Measurements from ENCODE around the gene MAP3K13.
A peak's percentile ranks its signal among the peaks of the same experiment; 100 is the strongest.
"Not testable (repeated sequence)": the region's sequence is repeated elsewhere in the genome, so short reads cannot be mapped to it uniquely, and the experiment has no call there.

Gene MAP3K13

DNA sequence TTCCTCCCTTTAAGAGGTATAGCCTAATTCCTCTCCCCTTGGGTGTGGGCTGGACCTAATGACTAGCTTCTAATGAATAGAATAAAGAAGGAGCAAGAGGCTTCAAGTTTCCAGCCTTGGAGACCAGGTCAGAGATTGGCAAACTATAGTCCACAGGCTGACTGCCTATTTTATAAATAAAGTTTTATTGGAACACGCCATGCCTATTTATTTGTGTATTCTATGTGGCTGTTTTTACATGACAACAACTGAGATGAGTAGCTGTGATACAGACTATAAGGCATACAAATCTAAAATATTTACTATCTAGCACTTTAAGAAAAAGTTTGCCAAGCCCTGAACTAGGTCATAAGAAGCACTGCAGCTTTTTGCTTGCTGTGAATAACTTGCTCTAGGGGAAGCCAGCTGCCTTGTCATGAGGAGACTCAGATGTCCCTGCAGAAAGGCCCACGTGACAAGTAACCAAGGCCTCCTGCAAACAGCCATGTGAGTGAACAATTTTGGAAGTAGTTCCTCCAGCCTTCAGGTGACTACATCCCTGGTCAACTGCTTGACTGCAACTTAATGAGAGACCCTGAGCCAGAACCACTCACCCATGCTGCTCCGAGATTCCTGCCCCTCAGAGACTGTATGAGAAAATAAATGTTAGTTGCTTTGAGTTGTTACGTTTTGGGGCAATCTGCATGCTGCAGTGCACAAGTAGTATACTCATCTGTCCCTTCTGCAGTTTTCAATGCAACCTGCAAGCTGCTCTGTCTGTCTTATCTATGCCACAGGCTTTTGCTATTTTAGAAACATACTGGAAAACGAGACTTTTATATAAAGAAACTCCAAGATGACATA is 21.1 kb upstream of the MAP3K13 start:
- no peak for DNase-seq

DNA sequence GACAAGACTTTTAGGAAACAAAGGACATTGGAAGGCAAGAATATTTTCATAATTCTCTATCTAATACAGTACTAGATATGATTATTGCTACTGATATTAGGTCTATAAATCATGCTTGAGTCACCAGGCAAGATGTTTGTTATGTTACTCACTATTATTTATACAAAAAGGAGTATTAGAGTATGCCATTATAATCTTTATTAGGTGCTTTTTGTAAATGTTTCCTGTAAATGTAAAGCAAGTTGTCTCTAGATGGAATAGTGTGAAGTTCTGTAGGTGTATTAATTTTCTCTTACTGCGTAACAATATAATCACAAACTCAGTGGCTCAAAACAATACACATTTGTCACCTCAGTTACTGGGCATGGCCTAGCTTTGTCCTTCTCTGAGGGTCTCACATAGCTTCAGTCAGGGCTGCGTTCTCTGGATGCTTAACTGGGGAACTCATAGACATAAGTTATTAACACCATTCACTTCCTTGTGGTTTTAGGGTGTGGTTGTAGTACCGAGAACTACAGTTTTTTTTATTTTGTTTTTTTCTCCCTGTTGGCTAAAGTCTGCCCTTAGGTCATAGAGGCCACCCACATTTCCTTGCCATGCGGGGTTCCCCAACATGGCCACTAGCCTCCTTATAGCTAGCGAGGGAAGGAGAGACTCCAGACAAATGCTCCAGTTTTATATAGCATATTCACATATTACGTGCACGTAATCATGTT is 20.3 kb upstream of the MAP3K13 start:
- no peak for DNase-seq

- no peak for DNase-seq
Measured at GRCh38 chr3:185347399-185347798, 15.5 kb upstream of the MAP3K13 start.

DNA sequence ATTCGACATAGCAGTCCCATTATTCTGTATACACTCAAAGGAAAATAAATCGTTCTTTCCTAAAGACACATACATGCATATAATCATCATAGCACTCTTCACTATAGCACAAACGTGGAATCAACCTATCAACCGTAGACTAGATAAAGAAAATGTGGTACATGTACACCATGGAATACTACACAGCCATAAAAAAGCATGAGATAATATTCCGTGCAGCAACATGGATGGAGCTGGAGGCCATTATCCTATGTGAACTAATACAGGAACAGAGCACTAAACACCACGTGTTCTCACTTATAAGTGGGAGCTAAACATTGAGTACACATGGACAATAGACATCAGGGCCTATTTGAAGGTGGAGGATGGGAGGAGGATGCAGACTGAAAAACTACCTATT is 12.1 kb upstream of the MAP3K13 start:
- no peak for DNase-seq

- DNase-seq: no peak
Measured at GRCh38 chr3:185351396-185351795, 11.5 kb upstream of the MAP3K13 start.

DNA sequence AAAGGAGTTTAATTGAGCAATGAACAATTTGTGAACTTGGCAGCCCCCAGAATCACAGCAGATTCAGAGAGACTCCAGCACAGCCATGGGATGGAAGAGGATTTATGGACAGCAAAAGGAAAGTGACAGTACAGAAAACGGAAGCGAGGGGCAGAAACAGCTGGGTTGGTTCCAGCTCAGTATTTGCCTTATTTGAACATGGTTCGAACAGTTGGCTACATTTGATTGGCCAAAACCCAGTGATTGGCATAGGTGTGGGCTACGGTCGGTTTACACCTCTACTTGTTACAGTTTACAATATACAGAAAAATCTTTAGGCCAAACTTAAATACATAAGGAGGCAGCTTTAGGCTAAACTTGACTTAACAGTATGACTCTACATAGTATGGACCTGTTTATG is 9.7 kb upstream of the MAP3K13 start:
- DNase-seq: no peak

GRCh38 chr3:185353823-185354614 is 8.9 kb upstream of the MAP3K13 start:
- DNase-seq: peak; percentile 89

DNA sequence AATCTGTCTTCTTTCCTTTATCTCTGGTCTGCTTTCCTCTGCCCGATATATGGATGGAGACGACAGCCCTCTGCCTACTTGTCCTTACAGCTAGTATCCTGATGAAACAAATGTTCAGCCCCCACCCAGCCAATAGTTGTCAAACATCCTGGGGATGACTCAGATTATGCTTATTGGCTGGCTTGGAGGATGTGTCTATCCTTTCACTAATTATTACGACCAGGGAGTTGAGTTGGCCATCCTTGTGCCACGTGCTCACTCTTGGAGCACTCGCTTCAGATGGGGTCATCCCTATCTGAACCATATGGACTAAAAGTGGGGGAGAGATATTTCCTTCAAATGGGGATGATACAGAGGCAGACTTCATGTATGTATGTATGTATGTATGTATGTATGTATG is 6.4 kb upstream of the MAP3K13 start:
- DNase-seq: no peak

GRCh38 chr3:185361920-185362319 is 1.0 kb upstream of the MAP3K13 start:
- DNase-seq: no peak

DNA sequence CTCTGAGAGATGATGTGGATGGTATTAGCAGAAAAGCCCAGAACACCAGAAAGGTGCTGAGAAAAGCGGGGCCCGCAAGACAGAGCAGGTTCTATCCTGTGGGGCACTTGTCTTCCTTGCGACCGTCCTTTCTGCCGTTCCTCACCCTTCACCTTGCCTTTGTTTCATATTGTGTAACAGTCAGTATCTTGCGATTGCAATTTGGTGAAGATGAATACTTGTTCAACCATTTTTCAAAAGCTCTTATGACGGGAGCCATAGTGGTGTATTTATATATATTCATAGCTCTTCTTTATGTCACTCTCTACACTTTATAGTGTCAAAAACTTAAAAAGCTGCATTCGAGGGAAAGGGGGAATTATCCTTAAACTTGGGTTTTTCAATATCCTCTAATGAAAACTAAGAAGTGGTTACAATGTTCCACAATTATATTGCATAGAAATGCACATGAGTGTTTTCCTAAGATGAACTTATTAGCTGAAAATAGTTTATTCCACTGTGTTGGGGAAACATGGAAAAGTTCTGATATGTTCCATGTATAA is 797 bp downstream of the MAP3K13 start:
- DNase-seq: no peak

DNA sequence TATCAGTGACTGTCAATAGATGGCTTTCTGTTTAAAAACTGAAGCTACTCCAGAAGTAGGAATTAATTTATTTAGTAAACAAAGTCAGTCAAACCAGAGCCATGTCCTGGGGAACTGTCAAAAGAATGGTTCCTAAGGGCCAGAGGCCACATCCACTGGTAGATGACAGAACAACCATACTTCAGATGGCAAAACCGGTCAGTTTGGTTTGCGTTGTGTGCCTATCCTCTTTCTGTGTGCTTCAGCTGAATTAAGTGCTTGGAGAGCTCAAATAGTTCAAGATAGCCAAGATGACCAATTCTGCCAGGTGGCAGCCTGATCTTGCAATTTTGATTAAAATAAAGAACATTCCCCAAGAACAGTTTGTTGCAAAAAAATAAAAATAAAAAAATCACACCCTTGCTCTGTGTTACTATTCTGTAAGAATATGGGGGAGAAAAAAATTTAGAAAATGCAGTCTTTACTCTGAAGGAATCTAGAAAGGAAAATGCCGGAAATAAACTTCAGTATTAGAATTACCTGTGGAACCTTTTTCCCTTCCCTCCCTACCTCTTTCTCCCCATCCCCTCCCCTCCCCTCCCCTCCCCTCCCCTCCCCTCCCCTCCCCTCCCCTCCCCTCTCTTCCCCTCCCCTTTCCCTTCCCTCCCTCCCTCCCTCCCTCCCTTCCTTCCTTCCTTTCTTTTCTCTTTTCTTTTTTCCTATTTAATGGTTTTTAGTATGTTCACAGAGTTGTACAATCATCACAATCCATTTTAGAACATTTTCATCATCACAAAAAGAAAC is 2.5 kb downstream of the MAP3K13 start:
- no peak for DNase-seq

- no peak for DNase-seq
Measured at GRCh38 chr3:185366074-185366335, 3.1 kb downstream of the MAP3K13 start.

DNA sequence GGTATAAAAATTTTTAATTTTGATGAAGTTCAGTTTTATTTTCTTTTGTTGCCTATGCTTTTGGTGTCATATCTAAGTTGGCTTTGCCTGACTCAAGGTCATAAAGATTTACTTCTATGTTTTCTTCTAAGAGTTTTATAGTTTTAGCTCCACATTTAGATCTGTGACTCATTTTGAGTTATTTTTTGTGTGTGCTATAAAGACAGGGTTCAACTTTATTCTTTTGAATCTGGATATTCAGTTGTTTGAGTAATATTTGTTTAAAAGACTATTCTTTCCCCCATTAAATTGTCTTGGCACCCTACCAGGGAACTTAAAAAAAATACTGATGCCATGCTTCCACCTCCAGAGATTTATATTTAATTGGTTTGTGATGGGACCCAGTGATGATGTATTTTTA is 4.0 kb downstream of the MAP3K13 start:
- DNase-seq: no peak

DNA sequence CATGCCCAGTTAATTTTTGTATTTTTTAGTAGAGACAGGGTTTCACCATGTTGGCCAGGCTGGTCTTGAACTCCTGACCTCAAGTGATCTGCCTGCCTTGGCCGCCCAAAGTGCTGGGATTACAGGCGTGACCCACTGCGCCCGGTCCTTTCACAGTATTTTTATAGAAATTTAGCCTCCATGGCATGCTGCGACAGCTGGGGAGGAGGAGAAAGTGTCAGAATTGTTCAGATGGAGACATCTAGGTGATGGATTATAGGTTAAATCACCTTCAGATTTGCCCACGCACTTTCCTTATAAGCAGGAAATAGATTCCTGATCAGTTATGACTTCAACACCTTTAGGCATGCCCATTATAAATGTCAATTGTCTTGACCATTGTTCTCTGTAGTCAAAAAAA is 7.4 kb downstream of the MAP3K13 start:
- DNase-seq: not testable (repeated sequence)

DNA sequence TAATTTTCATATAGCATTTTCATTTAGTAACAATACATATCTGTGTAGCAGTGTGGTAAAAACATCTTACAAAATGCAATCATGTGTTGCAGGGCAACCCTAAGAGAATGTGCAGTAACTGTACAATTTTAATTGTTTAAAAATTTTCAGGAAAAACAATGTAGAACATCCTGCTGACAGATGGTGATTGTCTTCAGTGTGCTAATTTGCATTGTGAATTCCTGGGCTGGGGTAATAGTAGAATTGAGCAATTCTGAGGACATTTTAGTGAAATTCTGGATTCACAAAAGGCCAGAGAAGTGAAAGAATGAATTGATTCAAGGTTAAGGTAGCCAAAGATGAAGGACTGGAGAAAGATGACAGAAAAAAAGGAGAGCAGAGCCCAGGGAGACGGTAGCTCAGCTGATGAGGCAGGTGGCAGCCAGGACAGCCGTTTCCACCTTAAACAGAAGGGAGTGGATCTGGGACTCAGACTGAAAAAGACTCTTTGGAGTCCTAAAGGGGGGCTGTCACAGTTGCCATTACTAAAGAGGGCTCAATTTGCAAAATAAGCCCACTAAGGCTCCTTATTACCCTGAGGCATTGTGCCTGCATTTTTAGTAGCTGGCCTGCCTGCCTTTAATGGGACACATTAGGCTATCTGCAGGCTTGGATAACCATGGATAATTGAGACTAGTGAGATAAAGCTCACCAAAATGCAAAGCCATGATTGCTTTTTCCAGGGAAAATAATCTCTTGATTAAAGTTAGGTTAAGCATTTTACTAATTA is 8.6 kb downstream of the MAP3K13 start:
- DNase-seq: no peak

DNA sequence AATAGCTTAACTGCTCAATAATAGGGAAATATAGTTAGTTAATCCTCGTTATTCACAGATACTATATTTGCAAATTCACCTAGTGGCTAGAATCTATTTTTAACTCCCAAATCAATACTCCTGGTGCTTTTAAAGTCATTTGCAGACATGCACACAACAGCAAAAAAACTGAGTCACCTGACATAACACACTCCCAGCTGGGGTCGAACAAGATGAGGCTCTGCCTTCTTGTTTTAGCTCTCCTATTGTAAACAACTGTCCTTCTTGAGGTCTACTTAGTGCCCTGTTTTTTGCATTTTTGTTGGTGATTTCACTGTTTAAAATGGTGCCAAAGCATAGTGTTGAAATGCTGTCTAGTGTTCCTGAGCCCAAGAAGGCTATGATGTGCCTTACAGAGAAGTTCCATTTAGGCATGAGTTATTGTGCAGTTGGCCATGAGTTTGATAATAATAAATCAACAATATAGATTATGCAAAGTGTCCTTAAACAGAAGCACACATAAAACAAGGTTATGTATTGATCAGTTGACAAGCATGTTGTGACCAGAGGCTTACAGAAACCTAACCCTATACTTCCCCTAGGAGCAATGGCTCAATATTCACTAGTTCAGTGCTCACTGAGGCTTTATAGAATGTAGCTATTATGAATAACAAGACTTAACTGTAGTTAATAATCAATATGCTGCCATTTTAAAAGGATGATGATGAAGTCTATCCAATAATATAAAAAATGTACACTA is 18.6 kb downstream of the MAP3K13 start:
- no peak for DNase-seq

GRCh38 chr3:185382154-185382553 is 19.2 kb downstream of the MAP3K13 start:
- DNase-seq: no peak

- not testable (repeated sequence) for DNase-seq
Measured at GRCh38 chr3:185386515-185386914, 23.6 kb downstream of the MAP3K13 start.

DNA sequence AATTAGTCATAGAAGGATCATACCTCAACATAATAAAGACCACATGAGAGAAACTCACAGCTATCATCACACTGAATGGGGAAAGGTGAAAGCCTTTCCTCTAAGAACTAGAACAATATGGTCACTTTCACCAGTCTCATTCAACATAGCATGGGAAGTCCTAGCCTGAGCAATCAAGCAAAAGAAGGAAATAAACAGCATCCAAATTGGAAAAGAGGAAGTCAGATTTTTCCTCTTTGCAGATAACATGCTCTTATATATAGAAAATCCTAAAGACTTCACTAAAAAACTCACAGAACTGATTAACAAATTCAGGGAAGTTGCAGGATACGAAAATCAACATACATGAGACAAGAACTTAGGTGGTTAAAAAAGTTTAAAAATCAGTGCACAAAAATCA is 24.7 kb downstream of the MAP3K13 start:
- DNase-seq: no peak

- no peak for DNase-seq
Measured at GRCh38 chr3:185393055-185393454, 30.1 kb downstream of the MAP3K13 start.

- no peak for DNase-seq
Measured at GRCh38 chr3:185397676-185398075, 34.7 kb downstream of the MAP3K13 start.

Data from activated CD4-positive, alpha-beta T cell treated with anti-CD3 and anti-CD28 coated beads, Interleukin-10, Interleukin-2, amounts not matched to agents 100 ng/mL and 50 ng/mL, durations not matched to agents 16 hours and 8 hours (primary cell).